ENCODE results near the gene RGS11. TPM values are rescaled to one million over a fixed set of nuclear protein-coding genes. Genes with fewer than 3 reads are reported as not detected.

RGS11 gene
- 3.5 to 5.0 TPM (median 4.4 TPM) in 5 replicates for total RNA-seq (2022; extraction: Qiagen RNA extraction)

GRCh38 chr16:275786-276232 lies at the start of gene RGS11:
Gene RGS11, minus strand, starts transcription at chr16:275944. Its CDS starts 33 bp downstream, at chr16:275911.

GRCh38 chr16:283033-283805 lies 7.5 kb upstream of the RGS11 start, which contains the start of gene PDIA2:
Gene PDIA2, plus strand, starts transcription at chr16:283164. Its CDS starts 6 bp downstream, at chr16:283170.

GRCh38 chr16:280552-280951 lies 4.8 kb upstream of the RGS11 start, which contains the start of gene ARHGDIG:
Gene ARHGDIG, plus strand, starts transcription at chr16:280591. Its CDS starts 90 bp downstream, at chr16:280681.

GRCh38 chr16:234468-235305 lies 41.1 kb downstream of the RGS11 start, which contains the start of gene FAM234A:
Gene FAM234A, plus strand, starts transcription at chr16:234821. Its CDS starts 19,593 bp downstream, at chr16:254414.

GRCh38 chr16:228852-229730 lies 46.7 kb downstream of the RGS11 start, which contains the start of gene LUC7L:
Gene LUC7L, minus strand, starts transcription at chr16:229449. Its CDS starts 110 bp downstream, at chr16:229339.

Other genes with a start within 250 kb of the RGS11 start
- 31.2 to 39.4 TPM (median 33.4 TPM) in 5 replicates for gene POLR3K, start 222.3 kb downstream of the RGS11 start, total RNA-seq (2022; extraction: Qiagen RNA extraction)
- gene SNRNP25, start 222.1 kb downstream of the RGS11 start, total RNA-seq (2022; extraction: Qiagen RNA extraction), result 54.8 to 83.1 TPM (median 72.6 TPM) in 5 replicates
- 20.5 to 30.0 TPM (median 27.7 TPM) in 5 replicates for gene RHBDF1, start 203.3 kb downstream of the RGS11 start, total RNA-seq (2022; extraction: Qiagen RNA extraction)
- 55.3 to 74.6 TPM (median 72.3 TPM) in 5 replicates for gene MPG, start 197.7 kb downstream of the RGS11 start, total RNA-seq (2022; extraction: Qiagen RNA extraction)
- 25.6 to 29.5 TPM (median 27.5 TPM) in 5 replicates for gene NPRL3, start 137.3 kb downstream of the RGS11 start, total RNA-seq (2022; extraction: Qiagen RNA extraction)
- gene HBZ, start 123.3 kb downstream of the RGS11 start, total RNA-seq (2022; extraction: Qiagen RNA extraction), result 0.23 TPM in 1 of 5 replicates, not detected in the others
- not detected in 5 replicates for gene HBM, start 110.0 kb downstream of the RGS11 start, total RNA-seq (2022; extraction: Qiagen RNA extraction)
- 0.20 to 0.33 TPM in 2 of 5 replicates, not detected in the others for gene HBA2, start 103.1 kb downstream of the RGS11 start, total RNA-seq (2022; extraction: Qiagen RNA extraction)
- 1.2 to 2.3 TPM (median 1.8 TPM) in 5 replicates for gene HBA1, start 99.3 kb downstream of the RGS11 start, total RNA-seq (2022; extraction: Qiagen RNA extraction)
- gene HBQ1, start 95.5 kb downstream of the RGS11 start, total RNA-seq (2022; extraction: Qiagen RNA extraction), result 3.7 to 8.3 TPM (median 6.4 TPM) in 5 replicates
- 39.7 to 48.5 TPM (median 45.4 TPM) in 5 replicates for gene LUC7L, start 46.5 kb downstream of the RGS11 start, total RNA-seq (2022; extraction: Qiagen RNA extraction)
- gene FAM234A, start 41.1 kb downstream of the RGS11 start, total RNA-seq (2022; extraction: Qiagen RNA extraction), result 45.1 to 53.9 TPM (median 47.5 TPM) in 5 replicates
- 2.1 to 3.7 TPM (median 3.2 TPM) in 5 replicates for gene ARHGDIG, start 4.6 kb upstream of the RGS11 start, total RNA-seq (2022; extraction: Qiagen RNA extraction)
- 0.48 to 0.86 TPM (median 0.68 TPM) in 5 replicates for gene PDIA2, start 7.2 kb upstream of the RGS11 start, total RNA-seq (2022; extraction: Qiagen RNA extraction)
- 27.8 to 33.2 TPM (median 30.5 TPM) in 5 replicates for gene AXIN1, start 76.8 kb upstream of the RGS11 start, total RNA-seq (2022; extraction: Qiagen RNA extraction)
- 119 to 133 TPM (median 126 TPM) in 5 replicates for gene MRPL28, start 94.6 kb upstream of the RGS11 start, total RNA-seq (2022; extraction: Qiagen RNA extraction)
- gene PGAP6, start 106.0 kb upstream of the RGS11 start, total RNA-seq (2022; extraction: Qiagen RNA extraction), result 29.5 to 37.7 TPM (median 32.3 TPM) in 5 replicates
- 259 to 426 TPM (median 418 TPM) in 5 replicates for gene NME4, start 121.3 kb upstream of the RGS11 start, total RNA-seq (2022; extraction: Qiagen RNA extraction)
- 22.5 to 29.1 TPM (median 26.7 TPM) in 5 replicates for gene DECR2, start 125.9 kb upstream of the RGS11 start, total RNA-seq (2022; extraction: Qiagen RNA extraction)
- gene RAB11FIP3, start 149.7 kb upstream of the RGS11 start, total RNA-seq (2022; extraction: Qiagen RNA extraction), result 24.7 to 28.6 TPM (median 27.8 TPM) in 5 replicates

Data from A549 treated with Hydrocortisone at 1 μM for 4 hours (cell line).